Thyroid gland (tissue), 4 donors: Measurements from ENCODE around the gene C2CD3. TPM values are rescaled to one million over a fixed set of nuclear protein-coding genes. Genes with fewer than 3 reads are reported as not detected.

Source experiments
- DNase-seq, 2 donors: peaks; one replicate each; pipeline ENCODE4 v3.0.0-alpha.2; 2019
- H3K27ac ChIP-seq, 3 donors: fragments of 200-600 bp; sonication (generic); 1 replicate in 2 of 3; 2 replicates in 1 of 3; pipeline ENCODE4 v1.5.1; 2016 to 2019; ENCODE audit warnings: mild to moderate bottlenecking in 1 of 3, moderate library complexity in 1 of 3
- H3K27me3 ChIP-seq: fragments of 200-600 bp; sonication (generic); one replicate; pipeline ENCODE4 v1.5.1; 2019
- H3K36me3 ChIP-seq, 2 donors: fragments of 200-600 bp; sonication (generic); one replicate each; pipeline ENCODE4 v1.5.1; 2016 to 2019
- H3K4me1 ChIP-seq, 2 donors: fragments of 200-600 bp; sonication (generic); one replicate each; pipeline ENCODE4 v1.5.1; 2017 to 2019
- H3K4me3 ChIP-seq, 3 donors: fragments of 200-600 bp; sonication (generic); replicated peaks in 1 of 3; 1 replicate in 2 of 3; 2 replicates in 1 of 3; pipeline ENCODE4 v1.5.1; 2016; ENCODE audit warnings: mild to moderate bottlenecking in 1 of 3
- H3K9me3 ChIP-seq: fragments of 200-600 bp; sonication (generic); one replicate; pipeline ENCODE4 v1.5.1; 2017
- CTCF ChIP-seq, 6 experiments: fragments of 200-600 bp in 3 of 6; fragments of 450-650 bp in 3 of 6; sonication (generic) in 3 of 6; IDR thresholded peaks; one replicate each; pipeline ENCODE4 v1.5.1; 2016 to 2019; ENCODE audit warnings: antibody characterized with exemption in 6 of 6, mild to moderate bottlenecking in 2 of 6, inconsistent platforms in 1 of 6, moderate library complexity in 1 of 6
- POLR2A ChIP-seq, 2 donors: fragments of 450-650 bp; IDR thresholded peaks; one replicate each; pipeline ENCODE4 v1.6.1; 2017; ENCODE audit warnings: antibody characterized with exemption in 2 of 2, mild to moderate bottlenecking in 2 of 2, moderate library complexity in 1 of 2
- WGBS, 2 donors: methylation state at CpG; one replicate each; pipeline ENCODE4 v1.1.5; 2017; 5-methylcytosine and 5-hydroxymethylcytosine counted together
- intact Hi-C: fragments of 100-400 bp; cut with DNase I; formaldehyde crosslinking; loops from one replicate; pipeline ENCODE4 v1.15.1; 2023
- total RNA-seq, 4 donors: library from RNA; depleted of rRNA; stranded (reverse); fragments of >200 nt; gene quantifications; one replicate each; pipeline ENCODE4 v1.2.3, GENCODE V29; 2016

Gene C2CD3
- total RNA-seq, 4 donors from 2014 or later = 37.8 to 85.8 (median 40.7) TPM

GRCh38 chr11:74185695-74186094 lies 14.9 kb upstream of the C2CD3 start:
- intact Hi-C loops = no loop called here
- no peaks in the 10 kb centered on the region for H3K9me3 ChIP-seq
- DNase-seq = no peak
- H3K36me3 ChIP-seq = no peaks in the 10 kb centered on the region
- 86 to 93% methylated on average over 2 of the region's 2 CpGs for WGBS, 2 donors
- TF ChIP-seq POLR2A (IDR thresholded peaks at IDR 0.05) (no peak), CTCF (IDR thresholded peaks at IDR 0.05) (no peak)
- no peaks in the 10 kb centered on the region for H3K27me3 ChIP-seq
- H3K27ac ChIP-seq = no peak overlapping the region
- no peaks in the 10 kb centered on the region for H3K4me1 ChIP-seq
- H3K4me3 ChIP-seq = no peak overlapping the region

- intact Hi-C loops = no loop called here
- Histone ChIP-seq H3K27ac (no peak overlapping the region), H3K9me3 (no peaks in the 10 kb centered on the region), H3K4me1 (no peaks in the 10 kb centered on the region), H3K4me3 (no peak overlapping the region), H3K27me3 (no peaks in the 10 kb centered on the region), H3K36me3 (no peaks in the 10 kb centered on the region)
- no peak for DNase-seq
- TF ChIP-seq CTCF (IDR thresholded peaks at IDR 0.05) = no peak
- no peak for TF ChIP-seq POLR2A (IDR thresholded peaks at IDR 0.05)
- 84 to 87% methylated on average over 5 of the region's 5 CpGs for WGBS, 2 donors
Measured at GRCh38 chr11:74185285-74185684, 14.5 kb upstream of the C2CD3 start.

- no peak for DNase-seq
- intact Hi-C loops = no loop called here
- Histone ChIP-seq H3K9me3 (no peaks in the 10 kb centered on the region), H3K36me3 (no peaks in the 10 kb centered on the region), H3K4me3 (no peak overlapping the region), H3K27me3 (no peaks in the 10 kb centered on the region), H3K27ac (no peak overlapping the region), H3K4me1 (peaks cover 8 to 10% of the 10 kb centered on the region in 2 donors)
- TF ChIP-seq POLR2A (IDR thresholded peaks at IDR 0.05) = no peak
- WGBS, 2 donors = 94% methylated on average over 4 of the region's 4 CpGs
Measured at GRCh38 chr11:74182635-74183034, 11.8 kb upstream of the C2CD3 start.

GRCh38 chr11:74179234-74180052 lies 8.6 kb upstream of the C2CD3 start:
- no peak for TF ChIP-seq CTCF (IDR thresholded peaks at IDR 0.05)
- no peak for TF ChIP-seq POLR2A (IDR thresholded peaks at IDR 0.05)
- Histone ChIP-seq H3K9me3 (no peaks in the 10 kb centered on the region), H3K4me3 (no peak overlapping the region), H3K27ac (no peak overlapping the region), H3K27me3 (no peaks in the 10 kb centered on the region), H3K4me1 (peaks cover 8 to 10% of the 10 kb centered on the region in 2 donors), H3K36me3 (no peaks in the 10 kb centered on the region)
- DNase-seq = no peak
- intact Hi-C loops = loop anchor here (10.0 kb wide), 1 partner anchor 215 kb away; no protein-coding TSS in a partner anchor
- WGBS, 2 donors = 94 to 96% methylated on average over 7 of the region's 7 CpGs

GRCh38 chr11:74175920-74176319 lies 5.1 kb upstream of the C2CD3 start:
- Histone ChIP-seq H3K4me1 (peaks cover 23 to 24% of the 10 kb centered on the region in 2 donors), H3K4me3 (no peak overlapping the region), H3K36me3 (no peaks in the 10 kb centered on the region), H3K9me3 (no peaks in the 10 kb centered on the region), H3K27ac (no peak overlapping the region), H3K27me3 (no peaks in the 10 kb centered on the region)
- intact Hi-C loops = loop anchor here (10.0 kb wide), 1 partner anchor 211 kb away; no protein-coding TSS in a partner anchor
- 93 to 95% methylated on average over 1 of the region's 1 CpG for WGBS, 2 donors
- DNase-seq = no peak
- no peak for TF ChIP-seq POLR2A (IDR thresholded peaks at IDR 0.05)

- no peak for DNase-seq
- Histone ChIP-seq H3K27me3 (no peaks in the 10 kb centered on the region), H3K4me3 (peak overlapping the region in 2 of 3 donors; percentile 58 to 70), H3K4me1 (peaks cover 24 to 27% of the 10 kb centered on the region in 2 donors), H3K9me3 (no peaks in the 10 kb centered on the region), H3K36me3 (peaks cover 0 to 8% of the 10 kb centered on the region in 2 donors), H3K27ac (peak overlapping the region in 2 of 3 donors; percentile 83 to 90)
- intact Hi-C loops = loop anchor here (10.0 kb wide), 1 partner anchor 207 kb away; no protein-coding TSS in a partner anchor
- no peak for TF ChIP-seq POLR2A (IDR thresholded peaks at IDR 0.05)
- no peak for TF ChIP-seq CTCF (IDR thresholded peaks at IDR 0.05)
- WGBS, 2 donors = 23 to 24% methylated on average over 5 of the region's 5 CpGs
Measured at GRCh38 chr11:74171997-74172396, 1.2 kb upstream of the C2CD3 start.
